T-helper 2 cell treated with Interferon-gamma antibody and Interleukin-4, amounts not matched to agents 5 μg/mL and 100 μg/mL, for 36 hours (primary cell): ENCODE measurements around the gene SUPT4H1.
A peak's percentile ranks its signal among the peaks of the same experiment; 100 is the strongest.

Experiments used
- DNase-seq: peaks from one replicate; pipeline ENCODE4 v3.0.0; 2021; ENCODE audit warnings: low spot score
- H3K27ac Mint-ChIP-seq: one replicate; pipeline ENCODE4 v1.8.0; 2021; ENCODE audit warnings: mild to moderate bottlenecking, mixed read lengths
- H3K27me3 Mint-ChIP-seq: one replicate; pipeline ENCODE4 v1.8.0; 2021; ENCODE audit warnings: low read depth, mixed read lengths
- H3K36me3 Mint-ChIP-seq: one replicate; pipeline ENCODE4 v1.8.0; 2021; ENCODE audit warnings: low read depth, mixed read lengths
- H3K4me1 Mint-ChIP-seq: one replicate; pipeline ENCODE4 v1.8.0; 2021; ENCODE audit warnings: low read depth, mixed read lengths
- H3K4me3 Mint-ChIP-seq: one replicate; pipeline ENCODE4 v1.8.0; 2022; ENCODE audit warnings: mild to moderate bottlenecking, moderate library complexity, mixed read lengths
- H3K9me3 Mint-ChIP-seq: one replicate; pipeline ENCODE4 v1.8.0; 2021; ENCODE audit warnings: mixed read lengths

Gene SUPT4H1

GRCh38 chr17:58375811-58376210 is 23.8 kb upstream of the SUPT4H1 start:
- DNase-seq = no peak
- Mint-ChIP-seq H3K27me3 (no peaks in the 10 kb centered on the region), H3K36me3 (peaks cover 4% of the 10 kb centered on the region), H3K4me1 (peaks cover 52% of the 10 kb centered on the region), H3K4me3 (no peak overlapping the region), H3K27ac (no peak overlapping the region), H3K9me3 (no peaks in the 10 kb centered on the region)

GRCh38 chr17:58375256-58375655 is 23.3 kb upstream of the SUPT4H1 start:
- peaks cover 51% of the 10 kb centered on the region for H3K4me1 Mint-ChIP-seq
- H3K27me3 Mint-ChIP-seq = no peaks in the 10 kb centered on the region
- peaks cover 4% of the 10 kb centered on the region for H3K36me3 Mint-ChIP-seq
- H3K4me3 Mint-ChIP-seq = no peak overlapping the region
- H3K9me3 Mint-ChIP-seq = no peaks in the 10 kb centered on the region
- no peak overlapping the region for H3K27ac Mint-ChIP-seq
- DNase-seq = no peak

DNA sequence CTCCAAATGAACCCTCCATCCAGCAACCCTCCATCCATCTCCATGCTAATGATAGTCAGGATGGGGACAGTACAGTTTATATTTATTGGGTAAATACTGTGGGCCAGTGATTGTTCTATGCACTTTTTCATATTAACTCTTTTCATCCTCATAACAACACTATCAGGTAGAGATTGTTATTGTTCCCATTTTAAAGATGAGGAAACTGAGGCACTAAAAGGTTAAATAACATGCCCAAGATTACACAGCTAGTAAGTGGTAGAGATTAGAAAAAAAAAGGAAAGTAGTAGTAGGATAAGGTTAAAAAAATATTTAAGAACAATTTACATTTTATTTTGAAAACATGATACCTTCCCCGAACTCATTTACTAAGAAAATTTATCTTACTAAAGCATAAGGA is 21.9 kb upstream of the SUPT4H1 start:
- Mint-ChIP-seq H3K9me3 (no peaks in the 10 kb centered on the region), H3K4me1 (peaks cover 40% of the 10 kb centered on the region), H3K4me3 (no peak overlapping the region), H3K27me3 (no peaks in the 10 kb centered on the region), H3K36me3 (peaks cover 8% of the 10 kb centered on the region), H3K27ac (no peak overlapping the region)
- no peak for DNase-seq

DNA sequence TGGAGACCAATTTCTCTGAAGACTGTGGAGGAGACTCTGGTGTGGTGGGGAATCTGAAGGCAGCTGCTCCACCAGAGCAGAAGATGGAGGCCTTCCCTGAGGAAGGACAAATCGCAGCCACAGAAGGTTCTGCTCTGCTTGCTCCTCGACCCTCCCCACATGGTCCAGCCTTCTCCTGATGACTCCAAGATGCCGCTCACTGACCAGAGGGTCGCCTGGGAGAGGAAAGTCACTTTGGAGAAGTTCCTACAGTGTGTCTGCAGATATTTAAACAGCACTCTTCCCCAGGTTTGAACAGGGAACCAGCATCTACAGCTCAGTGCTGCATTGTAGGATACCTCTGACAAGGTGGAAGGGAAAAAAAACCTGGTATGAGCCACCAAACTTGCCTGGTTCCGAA is 21.0 kb upstream of the SUPT4H1 start:
- Mint-ChIP-seq H3K27me3 (no peaks in the 10 kb centered on the region), H3K4me3 (no peak overlapping the region), H3K36me3 (peaks cover 8% of the 10 kb centered on the region)

DNA sequence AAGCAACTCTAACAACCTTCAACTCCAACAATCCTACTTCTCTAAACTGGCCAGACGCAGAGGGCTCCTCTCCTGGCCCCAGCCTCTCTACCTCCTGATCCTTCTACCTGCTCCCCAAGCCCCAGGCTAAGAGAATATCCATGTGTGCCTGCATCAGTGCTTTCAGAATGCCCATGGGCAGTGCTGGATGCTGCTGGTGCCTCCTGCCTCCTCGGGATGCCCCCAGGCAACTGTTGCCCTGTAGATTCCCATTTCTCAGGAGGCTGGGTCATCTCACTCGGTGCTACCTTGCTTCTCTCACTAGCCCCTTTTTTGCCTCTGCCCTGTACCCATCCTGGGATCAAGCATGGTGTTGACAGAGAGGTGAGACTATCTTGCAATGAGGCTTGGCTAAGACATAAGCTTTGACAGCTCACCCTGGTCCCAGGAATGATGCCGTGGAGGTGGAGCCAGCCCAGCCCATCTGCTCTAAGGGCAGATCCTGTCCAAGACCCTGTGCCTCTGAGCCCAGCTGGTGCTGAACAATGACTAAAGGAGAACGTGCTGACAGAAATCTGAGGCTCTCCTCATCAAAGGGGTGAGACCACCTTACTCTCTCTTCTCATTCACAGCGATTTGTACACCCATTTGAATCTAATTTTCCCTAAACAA is 19.4 kb upstream of the SUPT4H1 start:
- H3K4me3 Mint-ChIP-seq = no peak overlapping the region
- H3K9me3 Mint-ChIP-seq = no peaks in the 10 kb centered on the region
- peaks cover 26% of the 10 kb centered on the region for H3K4me1 Mint-ChIP-seq
- H3K36me3 Mint-ChIP-seq = peaks cover 8% of the 10 kb centered on the region
- no peak for DNase-seq
- H3K27me3 Mint-ChIP-seq = no peaks in the 10 kb centered on the region
- peak overlapping the region; percentile 7 for H3K27ac Mint-ChIP-seq

More for the DNA sequence above, 21.0 kb upstream of the SUPT4H1 start:
- H3K9me3 Mint-ChIP-seq = no peaks in the 10 kb centered on the region
- H3K4me1 Mint-ChIP-seq = peaks cover 35% of the 10 kb centered on the region
- DNase-seq = no peak
- no peak overlapping the region for H3K27ac Mint-ChIP-seq

DNA sequence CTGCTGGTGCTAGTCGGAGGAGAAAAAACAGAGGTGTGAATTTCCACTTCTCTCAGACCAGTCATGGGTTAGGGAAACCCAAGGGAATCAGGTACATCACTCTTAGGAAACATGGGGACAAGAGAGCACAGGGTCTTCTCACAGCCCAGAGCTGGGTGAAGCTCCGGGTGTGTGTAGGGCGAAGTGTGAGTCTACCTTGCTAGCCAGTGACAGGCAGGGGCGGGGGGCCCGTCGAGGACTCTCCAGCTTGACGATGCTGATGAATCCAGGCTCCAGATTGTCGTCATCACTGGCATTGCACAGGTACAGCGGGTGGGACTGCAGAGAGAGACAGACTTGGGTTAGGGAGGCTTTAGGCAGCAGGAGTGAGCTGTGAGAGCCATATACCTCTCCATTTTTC is 18.7 kb upstream of the SUPT4H1 start:
- Mint-ChIP-seq H3K36me3 (peaks cover 8% of the 10 kb centered on the region), H3K27me3 (no peaks in the 10 kb centered on the region), H3K27ac (no peak overlapping the region), H3K4me3 (no peak overlapping the region), H3K4me1 (peaks cover 26% of the 10 kb centered on the region), H3K9me3 (no peaks in the 10 kb centered on the region)
- no peak for DNase-seq

DNA sequence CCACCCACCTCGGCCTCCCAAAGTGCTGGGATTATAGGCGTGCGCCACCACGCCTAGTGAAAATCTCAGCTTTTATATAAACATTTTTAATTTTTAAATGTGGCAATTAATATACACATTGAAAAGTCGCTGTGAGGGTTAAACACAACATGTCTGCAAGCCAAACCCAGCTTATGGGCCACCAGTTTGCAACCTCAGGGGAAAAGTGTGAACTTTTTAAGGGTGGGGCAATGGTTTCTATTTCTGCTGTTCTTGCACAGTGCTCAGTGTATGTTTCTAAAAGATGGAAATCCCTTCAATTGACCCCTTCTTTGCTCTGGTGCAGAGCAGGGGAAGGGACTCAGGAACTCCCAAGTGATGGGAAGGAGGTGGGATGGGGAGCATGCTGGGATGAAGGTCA is 18.3 kb upstream of the SUPT4H1 start:
- Mint-ChIP-seq H3K27ac (no peak overlapping the region), H3K4me3 (no peak overlapping the region), H3K27me3 (no peaks in the 10 kb centered on the region), H3K36me3 (peaks cover 8% of the 10 kb centered on the region), H3K4me1 (peaks cover 23% of the 10 kb centered on the region), H3K9me3 (no peaks in the 10 kb centered on the region)
- no peak for DNase-seq

DNA sequence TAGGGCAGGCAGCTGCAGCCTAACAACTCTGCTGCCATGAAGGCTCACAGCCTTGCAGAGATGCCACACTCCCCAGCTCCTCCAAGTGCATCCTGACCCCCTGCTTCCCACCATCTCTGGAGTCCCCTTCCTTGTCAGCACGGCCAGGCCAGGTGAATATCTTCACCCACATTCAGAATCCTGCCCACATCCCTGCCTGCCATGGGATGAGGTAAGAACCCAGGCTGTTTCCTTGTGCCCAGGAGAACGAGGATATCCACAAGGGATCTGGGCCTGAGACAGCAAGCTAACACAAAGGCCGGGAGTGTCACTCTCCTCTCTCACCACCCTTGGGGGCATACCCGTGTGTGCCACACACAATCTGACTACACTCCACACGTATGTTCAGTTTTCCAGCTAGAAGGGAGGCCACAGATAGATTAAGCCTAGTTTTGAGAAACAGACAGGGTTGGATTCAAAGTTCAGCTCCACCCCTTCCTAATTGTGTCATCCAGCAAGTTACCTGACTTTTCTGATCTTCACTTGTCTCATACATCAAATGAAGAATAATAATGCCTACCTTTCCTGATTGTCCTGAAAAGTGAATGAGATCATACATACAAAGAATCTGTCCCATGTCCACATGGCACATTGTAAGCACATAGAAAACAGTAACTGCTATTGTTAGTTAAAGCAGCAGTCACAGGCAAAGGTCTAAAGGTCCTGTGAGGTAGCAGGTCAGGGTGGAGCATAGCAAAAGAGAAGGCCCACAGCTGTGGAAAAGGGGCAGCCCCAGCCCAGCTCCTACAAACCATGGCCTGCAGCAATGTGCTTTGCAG is 17.4 kb upstream of the SUPT4H1 start:
- Mint-ChIP-seq H3K4me3 (no peak overlapping the region), H3K4me1 (peaks cover 23% of the 10 kb centered on the region), H3K9me3 (no peaks in the 10 kb centered on the region), H3K27ac (peak overlapping the region; percentile 12), H3K36me3 (peaks cover 8% of the 10 kb centered on the region), H3K27me3 (no peaks in the 10 kb centered on the region)
- no peak for DNase-seq

GRCh38 chr17:58368860-58369213 is 16.8 kb upstream of the SUPT4H1 start:
- H3K4me1 Mint-ChIP-seq = peaks cover 23% of the 10 kb centered on the region
- DNase-seq = no peak
- H3K36me3 Mint-ChIP-seq = peaks cover 8% of the 10 kb centered on the region
- H3K9me3 Mint-ChIP-seq = no peaks in the 10 kb centered on the region
- H3K4me3 Mint-ChIP-seq = no peak overlapping the region
- no peak overlapping the region for H3K27ac Mint-ChIP-seq
- no peaks in the 10 kb centered on the region for H3K27me3 Mint-ChIP-seq

DNA sequence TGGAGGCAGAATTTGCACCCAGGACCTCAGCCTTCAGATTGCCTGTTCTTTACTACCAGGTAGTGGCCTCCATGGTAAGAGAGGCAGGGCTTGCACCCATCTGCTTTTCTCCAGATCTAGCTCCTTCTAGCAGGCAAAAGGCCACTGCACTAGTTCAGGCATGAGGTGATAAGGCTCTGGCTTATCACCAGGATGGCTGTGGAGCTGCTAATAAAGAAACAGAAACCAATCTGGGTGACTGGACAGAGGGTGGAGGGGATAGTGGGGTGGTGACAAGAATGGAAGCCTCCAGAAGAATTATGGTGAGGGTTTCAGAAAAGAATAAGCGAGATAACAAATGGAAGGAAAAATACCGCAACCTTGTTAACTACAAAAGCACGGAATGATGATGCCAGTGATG is 15.5 kb upstream of the SUPT4H1 start:
- Mint-ChIP-seq H3K4me1 (peaks cover 18% of the 10 kb centered on the region), H3K36me3 (peaks cover 14% of the 10 kb centered on the region), H3K9me3 (no peaks in the 10 kb centered on the region)

DNA sequence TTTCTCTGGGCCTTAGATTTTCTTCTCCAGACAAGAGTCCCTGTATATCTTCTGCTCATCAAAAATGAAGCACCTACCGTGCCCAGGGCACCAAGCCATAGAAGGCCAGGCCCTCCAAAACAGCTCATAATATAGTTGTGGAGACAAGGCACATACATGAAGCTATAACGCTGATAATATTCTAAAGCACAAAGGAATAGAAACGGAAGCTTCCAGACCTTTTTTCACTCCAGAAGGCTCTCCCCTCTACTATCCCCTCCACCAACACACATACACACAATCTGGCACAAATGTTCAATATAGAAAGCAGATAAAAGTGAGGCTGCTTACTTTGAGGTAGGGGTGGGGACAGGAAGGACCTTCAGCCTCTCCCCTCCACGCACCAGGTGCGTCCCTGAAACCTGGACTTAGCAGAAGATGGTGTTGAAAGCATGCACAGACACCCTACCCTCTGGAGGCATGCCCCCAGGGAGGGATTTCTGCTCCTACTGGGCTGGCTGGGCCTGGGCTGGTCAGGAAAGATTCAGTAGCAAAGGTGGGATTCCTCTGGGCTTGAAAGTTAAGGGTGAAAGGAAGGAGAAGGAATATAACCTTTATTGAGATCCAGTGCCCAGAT is 14.1 kb upstream of the SUPT4H1 start:
- Mint-ChIP-seq H3K4me1 (peaks cover 10% of the 10 kb centered on the region), H3K36me3 (peaks cover 15% of the 10 kb centered on the region), H3K4me3 (no peak overlapping the region), H3K27ac (peak overlapping the region; percentile 17), H3K27me3 (no peaks in the 10 kb centered on the region), H3K9me3 (no peaks in the 10 kb centered on the region)
- DNase-seq = no peak

More for the DNA sequence above, 15.5 kb upstream of the SUPT4H1 start:
- Mint-ChIP-seq H3K27ac (no peak overlapping the region), H3K4me3 (no peak overlapping the region), H3K27me3 (no peaks in the 10 kb centered on the region)
- no peak for DNase-seq

GRCh38 chr17:58365185-58365979 is 13.4 kb upstream of the SUPT4H1 start:
- no peak for DNase-seq
- Mint-ChIP-seq H3K4me1 (peaks cover 8% of the 10 kb centered on the region), H3K36me3 (peaks cover 13% of the 10 kb centered on the region), H3K27ac (no peak overlapping the region), H3K27me3 (no peaks in the 10 kb centered on the region), H3K4me3 (no peak overlapping the region), H3K9me3 (no peaks in the 10 kb centered on the region)

DNA sequence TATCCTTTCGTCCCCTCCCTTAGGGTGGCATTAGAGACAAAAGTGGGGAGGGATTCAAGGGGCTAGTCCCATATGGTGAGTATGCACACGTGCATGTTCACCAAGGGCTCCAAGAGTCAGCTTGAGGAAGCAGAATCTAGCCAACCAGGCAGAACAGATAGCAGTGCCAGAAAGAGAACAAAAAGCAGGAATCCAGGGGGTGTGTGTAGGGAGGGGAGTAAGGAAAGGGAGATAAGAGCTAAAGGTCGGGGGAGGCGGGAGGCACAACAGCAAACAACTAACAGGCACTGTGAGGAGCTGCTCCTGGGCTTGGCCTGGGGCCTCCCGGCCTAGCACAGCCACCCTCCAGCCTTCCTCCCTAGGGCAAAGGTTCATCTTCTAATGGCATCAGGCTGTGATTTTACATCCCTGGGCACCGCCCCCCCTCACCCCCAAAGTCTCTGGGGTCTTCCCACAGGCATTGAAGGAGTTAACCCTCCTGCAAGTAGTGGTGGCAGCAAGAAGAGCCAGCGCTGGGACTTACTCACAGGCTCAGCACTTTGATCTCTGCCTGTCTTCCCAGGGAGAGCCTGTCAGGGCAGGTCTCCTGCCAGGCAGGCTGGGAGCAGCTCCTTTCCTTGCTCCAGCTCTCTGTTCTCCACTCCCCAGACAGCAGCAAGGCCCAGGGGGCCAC is 12.4 kb upstream of the SUPT4H1 start:
- Mint-ChIP-seq H3K4me3 (no peak overlapping the region), H3K9me3 (no peaks in the 10 kb centered on the region), H3K36me3 (peaks cover 9% of the 10 kb centered on the region), H3K4me1 (peaks cover 6% of the 10 kb centered on the region), H3K27me3 (no peaks in the 10 kb centered on the region), H3K27ac (no peak overlapping the region)
- DNase-seq = no peak
